ENCODE measurements around the gene HOXA5. TPM values are rescaled to one million over a fixed set of nuclear protein-coding genes. Genes with fewer than 3 reads are reported as not detected.

Gene HOXA5
- total RNA-seq, 1 donor from 2014 or later: not detected

DNA sequence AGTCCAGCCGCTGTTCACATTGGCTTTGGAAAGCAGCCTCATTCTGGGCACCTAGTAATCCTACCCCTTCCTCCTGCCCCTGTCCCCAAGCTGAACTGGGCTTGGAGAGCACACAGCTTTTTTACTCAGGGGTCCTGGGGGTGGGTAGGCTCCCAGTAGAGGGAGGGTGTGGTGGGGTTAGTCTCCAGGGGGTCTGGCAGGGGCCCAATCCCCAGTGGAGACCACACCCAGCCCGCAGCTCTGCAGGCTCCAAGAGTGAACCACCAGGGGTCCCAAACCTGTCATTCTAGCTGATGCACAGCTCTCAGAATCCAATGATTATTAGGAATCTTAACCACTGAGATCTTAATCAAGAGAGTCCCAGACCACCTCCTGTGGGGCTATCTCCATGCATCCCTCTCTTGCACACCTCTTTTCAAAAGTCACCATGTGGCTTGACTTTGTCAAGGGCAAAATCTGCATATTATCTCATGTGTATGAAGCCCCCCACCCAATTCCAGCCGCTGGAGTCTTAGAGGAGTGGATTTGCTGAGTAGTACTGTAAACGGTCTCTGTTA is 38.9 kb upstream of the HOXA5 start:
- no peak for FAIRE-seq

DNA sequence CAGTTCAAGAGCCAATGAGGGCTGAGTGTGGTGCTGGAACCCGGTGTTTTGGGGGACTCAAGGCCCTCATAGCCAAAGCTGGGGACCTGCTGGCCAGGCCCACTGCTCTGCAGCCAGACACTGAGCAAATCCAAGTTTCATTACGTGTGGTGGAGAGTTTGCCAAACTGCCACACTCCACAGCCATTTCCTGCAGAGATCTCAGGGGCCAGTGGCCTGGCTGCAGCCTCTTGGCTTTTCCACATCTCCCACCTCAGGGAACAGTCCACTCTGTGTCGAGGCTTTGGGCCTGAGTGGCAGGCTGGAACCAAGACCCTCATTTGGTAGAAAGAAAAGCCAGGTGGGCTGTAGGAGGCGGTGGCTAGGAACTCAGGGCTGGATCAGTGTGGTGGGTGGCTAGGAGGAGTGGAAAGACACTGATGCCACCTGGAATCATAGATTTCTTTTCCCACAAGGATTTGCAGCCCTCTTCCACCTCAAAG is 38.4 kb upstream of the HOXA5 start:
- no peak for FAIRE-seq
- DNase-seq (ENCODE audit: low read depth): no peak
- TF ChIP-seq, protein P1, sequence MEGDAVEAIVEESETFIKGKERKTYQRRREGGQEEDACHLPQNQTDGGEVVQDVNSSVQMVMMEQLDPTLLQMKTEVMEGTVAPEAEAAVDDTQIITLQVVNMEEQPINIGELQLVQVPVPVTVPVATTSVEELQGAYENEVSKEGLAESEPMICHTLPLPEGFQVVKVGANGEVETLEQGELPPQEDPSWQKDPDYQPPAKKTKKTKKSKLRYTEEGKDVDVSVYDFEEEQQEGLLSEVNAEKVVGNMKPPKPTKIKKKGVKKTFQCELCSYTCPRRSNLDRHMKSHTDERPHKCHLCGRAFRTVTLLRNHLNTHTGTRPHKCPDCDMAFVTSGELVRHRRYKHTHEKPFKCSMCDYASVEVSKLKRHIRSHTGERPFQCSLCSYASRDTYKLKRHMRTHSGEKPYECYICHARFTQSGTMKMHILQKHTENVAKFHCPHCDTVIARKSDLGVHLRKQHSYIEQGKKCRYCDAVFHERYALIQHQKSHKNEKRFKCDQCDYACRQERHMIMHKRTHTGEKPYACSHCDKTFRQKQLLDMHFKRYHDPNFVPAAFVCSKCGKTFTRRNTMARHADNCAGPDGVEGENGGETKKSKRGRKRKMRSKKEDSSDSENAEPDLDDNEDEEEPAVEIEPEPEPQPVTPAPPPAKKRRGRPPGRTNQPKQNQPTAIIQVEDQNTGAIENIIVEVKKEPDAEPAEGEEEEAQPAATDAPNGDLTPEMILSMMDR (IDR thresholded peaks at IDR 0.05; ENCODE audit: insufficient read depth, low read length, severe bottlenecking): no peak
- H3K36me3 ChIP-seq (ENCODE audit: control insufficient read depth, insufficient read depth, low read length): no peaks in the 10 kb centered on the region
- H3K4me3 ChIP-seq (ENCODE audit: low read depth, low read length): no peak overlapping the region
- peaks cover 69% of the 10 kb centered on the region for H3K27me3 ChIP-seq (ENCODE audit: control insufficient read depth, insufficient read depth, low read length)

More for the DNA sequence above, 38.9 kb upstream of the HOXA5 start:
- DNase-seq (ENCODE audit: low read depth): no peak
- Histone ChIP-seq H3K27me3 (ENCODE audit: control insufficient read depth, insufficient read depth, low read length) (peaks cover 67% of the 10 kb centered on the region), H3K4me3 (ENCODE audit: low read depth, low read length) (no peak overlapping the region), H3K36me3 (ENCODE audit: control insufficient read depth, insufficient read depth, low read length) (no peaks in the 10 kb centered on the region)
- TF ChIP-seq, protein P1 (IDR thresholded peaks at IDR 0.05; ENCODE audit: insufficient read depth, low read length, severe bottlenecking): no peak

DNA sequence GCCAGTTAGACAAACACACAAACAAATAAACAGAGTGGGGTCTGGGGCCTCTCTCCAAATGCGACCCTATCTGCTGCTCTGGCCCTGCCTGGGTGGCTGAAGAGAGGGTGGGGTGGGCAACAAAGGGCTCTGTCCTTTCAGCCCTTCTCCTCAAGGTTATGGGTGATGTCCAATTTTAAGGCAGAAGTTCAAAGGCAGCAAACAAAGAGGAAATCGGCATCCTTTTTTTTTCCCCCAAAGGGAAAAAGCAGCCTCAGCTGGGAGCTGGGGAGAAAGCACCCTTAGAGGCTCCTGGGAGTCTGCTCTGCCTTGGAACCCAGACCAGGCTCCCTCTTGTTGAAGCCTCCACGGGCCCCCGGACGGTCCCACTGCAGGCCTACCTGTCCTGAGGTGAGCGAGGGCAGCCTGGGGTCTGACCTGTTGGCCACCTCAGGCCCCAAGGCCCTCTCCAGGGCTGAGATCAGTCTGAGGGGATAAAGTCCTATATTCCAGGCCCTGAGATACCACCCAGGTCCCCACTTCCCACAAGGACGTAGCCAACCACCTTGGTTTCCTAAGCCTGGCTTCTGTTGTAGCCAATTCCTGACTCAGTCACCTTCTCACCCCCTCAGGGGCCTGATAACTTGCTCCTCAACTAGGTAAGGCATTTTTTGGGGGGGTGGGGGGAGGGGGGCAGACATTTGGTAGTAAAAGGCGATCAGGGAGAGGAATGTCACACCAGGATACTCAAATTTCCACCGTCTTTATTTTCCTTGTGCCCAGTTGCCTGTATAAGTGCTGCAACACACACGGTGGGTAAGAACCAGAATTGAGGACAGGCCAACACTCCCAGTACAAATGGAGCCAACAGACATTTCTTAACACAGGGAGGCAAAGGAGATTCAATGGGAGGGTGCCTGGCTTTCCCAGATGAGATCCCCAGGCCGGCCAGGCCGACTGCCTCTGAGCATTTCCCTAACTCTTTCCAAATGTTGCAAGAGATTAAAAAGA is 37.2 kb upstream of the HOXA5 start:
- FAIRE-seq (no peak), DNase-seq (ENCODE audit: low read depth) (no peak)
- Histone ChIP-seq H3K4me3 (ENCODE audit: low read depth, low read length) (no peak overlapping the region), H3K36me3 (ENCODE audit: control insufficient read depth, insufficient read depth, low read length) (no peaks in the 10 kb centered on the region), H3K27me3 (ENCODE audit: control insufficient read depth, insufficient read depth, low read length) (peaks cover 68% of the 10 kb centered on the region)
- TF ChIP-seq, protein P1 (IDR thresholded peaks at IDR 0.05; ENCODE audit: insufficient read depth, low read length, severe bottlenecking): no peak

DNA sequence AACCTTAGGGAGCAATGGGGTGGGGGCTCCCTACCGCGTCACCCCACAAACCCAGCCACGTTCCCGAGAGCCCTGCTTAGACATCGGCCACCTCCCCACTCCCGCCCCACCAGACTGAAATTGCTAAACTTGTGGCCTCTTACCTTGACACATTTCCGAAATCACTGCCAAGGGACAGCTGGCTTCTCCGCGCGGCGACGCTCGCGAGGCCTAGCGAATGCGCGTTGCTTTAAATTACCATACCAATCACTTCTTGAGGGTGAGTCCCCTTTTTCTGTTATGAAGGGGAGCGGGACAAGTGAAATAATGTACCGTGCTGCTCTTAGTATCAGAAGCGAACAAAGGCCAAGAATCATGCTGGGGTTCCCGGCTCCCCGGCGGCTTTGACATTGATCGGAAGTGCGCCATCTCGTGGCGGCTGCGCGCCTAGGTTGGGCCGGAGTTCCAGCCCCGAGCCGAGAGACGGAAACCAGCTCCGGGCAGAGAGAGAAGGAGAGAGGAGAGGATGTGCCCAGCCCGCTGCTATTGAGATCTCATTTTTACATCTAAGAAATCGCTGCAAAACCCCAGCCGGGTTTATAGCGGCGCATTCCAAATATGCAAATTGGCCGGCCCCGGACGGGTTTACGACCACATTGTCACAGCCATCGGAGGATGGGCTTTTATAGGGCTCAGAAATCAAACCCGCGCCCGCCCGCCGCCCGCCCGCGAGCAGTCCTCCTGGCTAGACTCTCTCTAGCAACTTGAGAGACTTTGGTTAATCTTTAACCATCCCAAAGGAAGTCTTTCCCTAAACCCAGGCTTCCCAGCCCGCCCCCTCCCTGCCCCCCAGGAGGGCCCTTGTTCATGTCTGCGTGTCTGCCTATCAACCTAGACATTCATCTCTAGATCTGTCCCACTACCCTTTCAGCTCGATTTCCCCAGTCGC is 36.3 kb upstream of the HOXA5 start:
- Histone ChIP-seq H3K4me3 (ENCODE audit: low read depth, low read length) (no peak overlapping the region), H3K36me3 (ENCODE audit: control insufficient read depth, insufficient read depth, low read length) (no peaks in the 10 kb centered on the region), H3K27me3 (ENCODE audit: control insufficient read depth, insufficient read depth, low read length) (peaks cover 68% of the 10 kb centered on the region)
- no peak for DNase-seq (ENCODE audit: low read depth)
- no peak for FAIRE-seq
- TF ChIP-seq, protein P1 (IDR thresholded peaks at IDR 0.05; ENCODE audit: insufficient read depth, low read length, severe bottlenecking): peak; percentile 82

DNA sequence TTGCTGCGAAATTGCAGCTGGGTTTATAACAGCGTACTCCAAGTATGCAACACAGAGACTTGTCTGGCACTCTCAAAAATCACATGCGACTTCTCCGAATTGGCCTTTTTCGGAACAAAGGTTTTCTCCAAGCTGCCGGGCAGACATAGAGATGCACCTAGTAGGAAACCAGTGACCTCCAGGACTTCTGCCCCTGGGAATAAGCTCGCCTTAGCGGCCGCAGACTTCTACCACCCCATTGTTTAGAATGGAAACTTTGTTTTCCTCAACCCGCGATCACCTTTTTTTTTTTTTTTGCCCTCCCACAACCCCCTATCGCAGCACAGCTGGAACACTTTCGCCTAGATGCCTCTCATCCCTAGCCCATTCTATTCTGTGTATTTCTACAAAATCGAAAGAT is 35.5 kb upstream of the HOXA5 start:
- DNase-seq (ENCODE audit: low read depth) (no peak), FAIRE-seq (no peak)
- Histone ChIP-seq H3K27me3 (ENCODE audit: control insufficient read depth, insufficient read depth, low read length) (peaks cover 69% of the 10 kb centered on the region), H3K4me3 (ENCODE audit: low read depth, low read length) (no peak overlapping the region), H3K36me3 (ENCODE audit: control insufficient read depth, insufficient read depth, low read length) (no peaks in the 10 kb centered on the region)
- TF ChIP-seq, protein P1 (IDR thresholded peaks at IDR 0.05; ENCODE audit: insufficient read depth, low read length, severe bottlenecking): no peak
